BLaER1 treated with 17β-estradiol and CSF1 and Interleukin-3, amounts not matched to agents 10 nM and 100 nM (cell line): Measurements from ENCODE around the gene PPFIBP1.
A peak's percentile ranks its signal among the peaks of the same experiment; 100 is the strongest.

ENCODE experiments used
- H3K27ac ChIP-seq, 11 experiments: shearing (Covaris generic); formaldehyde crosslinking; 2 replicates each; pipeline ENCODE4 v1.8.1; 2022
- H3K27me3 ChIP-seq, 11 experiments: shearing (Covaris generic); formaldehyde crosslinking; 2 replicates each; pipeline ENCODE4 v1.8.1; 2022
- H3K36me3 ChIP-seq, 11 experiments: shearing (Covaris generic); formaldehyde crosslinking; 2 replicates each; pipeline ENCODE4 v1.8.1; 2022
- H3K4me1 ChIP-seq, 10 experiments: shearing (Covaris generic); formaldehyde crosslinking; 2 replicates each; pipeline ENCODE4 v1.8.1; 2022
- H3K4me2 ChIP-seq, 11 experiments: shearing (Covaris generic); formaldehyde crosslinking; 2 replicates each; pipeline ENCODE4 v1.8.1; 2022
- H3K4me3 ChIP-seq, 10 experiments: shearing (Covaris generic); formaldehyde crosslinking; 2 replicates each; pipeline ENCODE4 v1.8.1; 2022
- H3K9ac ChIP-seq, 11 experiments: shearing (Covaris generic); formaldehyde crosslinking; 2 replicates each; pipeline ENCODE4 v1.8.1; 2022
- H3K9me3 ChIP-seq, 11 experiments: shearing (Covaris generic); formaldehyde crosslinking; replicated peaks in 1 of 11; 2 replicates each; pipeline ENCODE4 v1.8.1; 2022
- H4K20me1 ChIP-seq, 11 experiments: shearing (Covaris generic); formaldehyde crosslinking; 2 replicates each; pipeline ENCODE4 v1.8.1; 2022
- Cebpa-rat ChIP-seq, 11 experiments: shearing (Covaris generic); IDR thresholded peaks; 2 replicates each; pipeline ENCODE4 v1.8.1; 2022

PPFIBP1 gene

DNA sequence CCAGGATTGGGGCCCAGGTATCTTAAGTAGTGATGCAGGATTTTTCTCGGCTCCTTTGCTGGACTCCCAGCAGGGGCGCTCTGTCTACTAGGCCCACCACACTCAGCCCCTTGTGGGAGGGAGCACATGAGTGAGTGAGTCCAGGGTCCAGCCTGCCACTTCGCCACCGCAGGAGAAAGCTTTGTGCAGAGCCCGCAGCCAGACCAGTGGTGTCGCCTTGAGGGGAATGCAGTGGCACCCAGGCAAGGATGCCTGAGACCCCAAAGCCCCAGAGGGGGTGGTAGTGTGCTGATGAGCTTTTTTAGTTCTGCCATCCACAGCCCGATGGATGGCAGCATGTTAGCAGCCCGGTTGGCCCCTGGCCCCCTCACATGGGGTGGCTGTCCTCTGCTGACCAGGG, 181.3 kb downstream of the PPFIBP1 start:
- no peaks in the 10 kb centered on the region for H4K20me1 ChIP-seq
- no peaks in the 10 kb centered on the region for H3K27me3 ChIP-seq
- H3K4me1 ChIP-seq: peaks cover 0 to 16% (median 5%) of the 10 kb centered on the region in 10 experiments; a peak in 6 of 20 replicates
- H3K9me3 ChIP-seq: no peaks in the 10 kb centered on the region
- H3K4me2 ChIP-seq: no peak overlapping the region
- H3K9ac ChIP-seq: no peak overlapping the region
- no peak overlapping the region for H3K27ac ChIP-seq
- no peak for TF ChIP-seq Cebpa-rat (IDR thresholded peaks at IDR 0.05)
- H3K4me3 ChIP-seq: no peak overlapping the region
- H3K36me3 ChIP-seq: no peaks in the 10 kb centered on the region

- Histone ChIP-seq H3K9ac (no peak overlapping the region), H3K36me3 (peaks cover 0 to 2% (median 0%) of the 10 kb centered on the region in 11 experiments; a peak in 2 of 22 replicates), H3K4me1 (peaks cover 7 to 24% (median 14%) of the 10 kb centered on the region in 10 experiments), H3K9me3 (no peaks in the 10 kb centered on the region), H4K20me1 (peaks cover 0 to 15% (median 6%) of the 10 kb centered on the region in 11 experiments; a peak in 12 of 22 replicates), H3K4me2 (no peak overlapping the region), H3K4me3 (no peak overlapping the region), H3K27ac (no peak overlapping the region), H3K27me3 (no peaks in the 10 kb centered on the region)
- TF ChIP-seq Cebpa-rat (IDR thresholded peaks at IDR 0.05): no peak
Observed at GRCh38 chr12:27707216-27707615, 183.2 kb downstream of the PPFIBP1 start.

- no peaks in the 10 kb centered on the region for H3K27me3 ChIP-seq
- H3K4me1 ChIP-seq: peaks cover 12 to 27% (median 20%) of the 10 kb centered on the region in 10 experiments
- H3K36me3 ChIP-seq: peaks cover 11 to 23% (median 20%) of the 10 kb centered on the region in 11 experiments; a peak in 21 of 22 replicates
- H3K9me3 ChIP-seq: no peaks in the 10 kb centered on the region
- H3K4me3 ChIP-seq: peak overlapping the region in 2 of 10 experiments; percentile 87 to 97; a peak in 1 of 20 replicates
- H3K27ac ChIP-seq: no peak overlapping the region; a peak in 1 of 22 replicates
- peaks cover 0 to 36% (median 27%) of the 10 kb centered on the region in 11 experiments; a peak in 14 of 22 replicates for H4K20me1 ChIP-seq
- no peak for TF ChIP-seq Cebpa-rat (IDR thresholded peaks at IDR 0.05)
- no peak overlapping the region; a peak in 1 of 22 replicates for H3K9ac ChIP-seq
- H3K4me2 ChIP-seq: peak overlapping the region in 8 of 11 experiments; percentile 78 to 92 (median 84); a peak in 7 of 22 replicates
Observed at GRCh38 chr12:27709212-27709931, 185.4 kb downstream of the PPFIBP1 start.

DNA sequence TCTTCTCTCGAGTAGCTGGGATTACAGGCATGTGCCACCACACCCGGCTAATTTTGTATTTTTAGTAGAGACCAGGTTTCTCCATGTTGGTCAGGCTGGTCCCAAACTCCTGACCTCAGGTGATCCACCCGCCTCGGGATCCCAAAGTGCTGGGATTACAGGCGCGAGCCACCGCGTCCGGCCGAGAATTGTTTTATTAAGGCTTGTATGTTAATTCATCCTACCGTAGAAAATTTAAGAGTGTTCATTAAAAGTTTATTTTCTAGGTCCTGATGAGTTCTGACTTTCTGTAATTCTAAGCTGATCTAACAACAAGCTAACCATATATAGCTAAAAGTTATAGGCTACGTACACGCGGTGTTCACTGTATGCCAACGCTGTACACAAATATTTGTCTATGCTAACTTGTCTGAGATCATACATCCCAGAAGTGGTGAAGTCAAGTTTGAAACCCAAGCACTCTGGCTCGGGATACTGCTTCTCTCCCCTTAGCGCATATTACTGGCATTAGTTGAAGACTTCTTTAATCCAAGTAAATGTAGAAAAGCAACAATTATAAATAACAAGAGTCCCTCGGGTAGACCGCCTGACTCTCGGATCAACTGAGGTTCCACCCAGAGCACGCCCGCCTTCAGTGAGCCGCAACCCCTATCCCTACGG, 186.1 kb downstream of the PPFIBP1 start:
- Histone ChIP-seq H3K4me2 (peak overlapping the region; percentile 75 to 92 (median 83)), H3K9ac (peak overlapping the region; percentile 84 to 97 (median 93)), H3K4me1 (peaks cover 12 to 26% (median 19%) of the 10 kb centered on the region in 10 experiments), H3K36me3 (peaks cover 18 to 30% (median 26%) of the 10 kb centered on the region in 11 experiments), H3K4me3 (peak overlapping the region; percentile 77 to 100 (median 90)), H3K27me3 (no peaks in the 10 kb centered on the region), H3K9me3 (no peaks in the 10 kb centered on the region), H3K27ac (peak overlapping the region; percentile 72 to 94 (median 88)), H4K20me1 (peaks cover 0 to 43% (median 34%) of the 10 kb centered on the region in 11 experiments; a peak in 14 of 22 replicates)
- TF ChIP-seq Cebpa-rat (IDR thresholded peaks at IDR 0.05): no peak

GRCh38 chr12:27710592-27711316, 186.7 kb downstream of the PPFIBP1 start, which contains the start of gene MRPS35:
TSS of gene MRPS35 (plus strand) at chr12:27710832. CDS start at chr12:27710844, 12 bp downstream.
- Histone ChIP-seq H3K9ac (peak within 1 kb of the TSS; percentile 84 to 97 (median 93)), H3K36me3 (peaks cover 25 to 37% (median 33%) of the 10 kb centered on the region in 11 experiments), H3K4me1 (peaks cover 12 to 26% (median 19%) of the 10 kb centered on the region in 10 experiments), H3K4me3 (peak within 1 kb of the TSS; percentile 77 to 100 (median 90)), H3K4me2 (peak within 1 kb of the TSS; percentile 78 to 99 (median 84)), H3K9me3 (no peaks in the 10 kb centered on the region), H3K27me3 (no peaks in the 10 kb centered on the region), H4K20me1 (peaks cover 0 to 49% (median 41%) of the 10 kb centered on the region in 11 experiments; a peak in 15 of 22 replicates), H3K27ac (peak within 1 kb of the TSS; percentile 72 to 94 (median 88))
- TF ChIP-seq Cebpa-rat (IDR thresholded peaks at IDR 0.05): no peak

- H3K4me3 ChIP-seq: peak overlapping the region; percentile 77 to 100 (median 90)
- H4K20me1 ChIP-seq: peaks cover 0 to 54% (median 43%) of the 10 kb centered on the region in 11 experiments; a peak in 15 of 22 replicates
- peak overlapping the region; percentile 78 to 99 (median 84) for H3K4me2 ChIP-seq
- peaks cover 12 to 26% (median 19%) of the 10 kb centered on the region in 10 experiments for H3K4me1 ChIP-seq
- peak overlapping the region; percentile 84 to 97 (median 93) for H3K9ac ChIP-seq
- no peaks in the 10 kb centered on the region for H3K9me3 ChIP-seq
- H3K27ac ChIP-seq: peak overlapping the region; percentile 62 to 94 (median 88)
- no peak for TF ChIP-seq Cebpa-rat (IDR thresholded peaks at IDR 0.05)
- peaks cover 29 to 43% (median 39%) of the 10 kb centered on the region in 11 experiments for H3K36me3 ChIP-seq
- H3K27me3 ChIP-seq: no peaks in the 10 kb centered on the region
Observed at GRCh38 chr12:27711317-27711682, 187.3 kb downstream of the PPFIBP1 start.

DNA sequence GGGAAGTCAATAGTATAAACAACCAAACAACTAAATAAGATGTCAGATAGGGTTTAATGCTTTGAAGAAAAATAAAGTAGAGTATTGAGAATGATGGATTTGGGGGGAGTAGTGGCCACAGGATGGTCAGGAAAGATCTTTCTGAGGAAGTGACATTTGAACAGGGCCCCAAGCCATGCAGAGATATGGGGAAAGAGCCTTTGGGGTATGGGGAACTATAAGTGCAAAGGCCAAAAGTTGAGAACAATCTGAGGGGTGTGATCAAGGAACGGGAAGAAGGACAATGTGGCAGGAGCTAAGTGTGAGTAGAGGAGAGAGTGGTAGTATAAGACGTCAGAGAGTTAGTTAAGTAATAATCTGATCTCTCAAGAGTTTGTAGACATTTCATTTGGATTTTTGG, 188.0 kb downstream of the PPFIBP1 start:
- H3K27ac ChIP-seq: peak overlapping the region in 1 of 11 experiments; percentile 83; a peak in 2 of 22 replicates

DNA sequence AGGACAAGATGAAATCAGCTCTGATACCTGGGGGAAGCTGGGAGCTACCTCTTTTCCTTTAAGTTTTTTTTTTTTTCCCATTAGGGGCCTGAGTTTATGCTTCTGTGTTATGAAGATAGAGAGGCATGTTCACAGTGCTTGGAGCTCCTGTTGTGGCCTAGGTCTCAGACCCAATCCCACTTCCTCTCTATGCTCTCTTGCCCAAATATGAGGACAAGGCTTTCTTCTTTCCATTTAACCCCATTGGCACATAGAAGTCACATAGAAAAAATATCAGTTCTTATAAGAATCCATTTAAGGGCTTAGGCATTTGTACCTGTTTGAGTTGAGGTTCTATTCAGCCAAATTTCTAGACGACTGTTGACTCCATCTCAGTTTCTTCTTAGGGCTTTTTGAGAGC, 199.2 kb downstream of the PPFIBP1 start:
- H3K27ac ChIP-seq: no peak overlapping the region
- no peak overlapping the region for H3K4me3 ChIP-seq
- peaks cover 4 to 84% (median 27%) of the 10 kb centered on the region in 11 experiments; a peak in 17 of 22 replicates for H4K20me1 ChIP-seq
- no peak overlapping the region for H3K4me2 ChIP-seq
- TF ChIP-seq Cebpa-rat (IDR thresholded peaks at IDR 0.05): no peak
- H3K36me3 ChIP-seq: peaks cover 90 to 100% (median 97%) of the 10 kb centered on the region in 11 experiments
- H3K27me3 ChIP-seq: no peaks in the 10 kb centered on the region
- H3K4me1 ChIP-seq: no peaks in the 10 kb centered on the region
- H3K9me3 ChIP-seq: no peaks in the 10 kb centered on the region
- H3K9ac ChIP-seq: no peak overlapping the region

More for the DNA sequence above, 188.0 kb downstream of the PPFIBP1 start:
- Histone ChIP-seq H3K36me3 (peaks cover 36 to 49% (median 46%) of the 10 kb centered on the region in 11 experiments), H3K9ac (peak overlapping the region in 8 of 11 experiments; percentile 84 to 97 (median 94); a peak in 11 of 22 replicates), H3K27me3 (no peaks in the 10 kb centered on the region), H3K4me2 (peak overlapping the region; percentile 78 to 99 (median 84)), H4K20me1 (peaks cover 0 to 61% (median 48%) of the 10 kb centered on the region in 11 experiments; a peak in 15 of 22 replicates), H3K9me3 (no peaks in the 10 kb centered on the region), H3K4me1 (peaks cover 12 to 26% (median 19%) of the 10 kb centered on the region in 10 experiments), H3K4me3 (peak overlapping the region; percentile 77 to 100 (median 90))
- TF ChIP-seq Cebpa-rat (IDR thresholded peaks at IDR 0.05): no peak
